ENCODE results near the gene AMOT.

Gene AMOT

DNA sequence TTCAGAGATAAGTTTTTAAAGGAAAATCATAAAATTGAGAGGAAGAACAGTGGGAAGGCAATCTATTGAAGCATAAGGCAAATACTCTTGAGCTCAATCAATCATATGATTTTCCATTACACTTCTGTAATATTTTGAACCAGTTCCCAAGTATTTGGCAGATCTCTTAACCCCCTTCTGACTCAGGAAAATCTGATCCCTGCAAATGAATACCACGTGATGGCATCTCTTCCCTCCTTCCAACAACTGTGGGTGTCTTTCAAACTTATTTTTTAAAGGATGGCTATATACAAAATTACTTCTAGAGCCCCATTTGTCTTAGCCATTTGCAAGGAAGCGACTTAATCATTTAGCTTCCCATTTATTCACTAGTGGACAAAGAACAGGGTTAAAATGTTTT lies 41.9 kb downstream of the AMOT start:
- Mint-ChIP-seq H3K4me1 (no peaks in the 10 kb centered on the region), H3K36me3 (no peaks in the 10 kb centered on the region), H3K4me3 (no peak overlapping the region), H3K9me3 (no peaks in the 10 kb centered on the region), H3K27ac (no peak overlapping the region)
- DNase-seq (ENCODE audit: low spot score in 2 of 2) (no peak), ATAC-seq (no peak)

DNA sequence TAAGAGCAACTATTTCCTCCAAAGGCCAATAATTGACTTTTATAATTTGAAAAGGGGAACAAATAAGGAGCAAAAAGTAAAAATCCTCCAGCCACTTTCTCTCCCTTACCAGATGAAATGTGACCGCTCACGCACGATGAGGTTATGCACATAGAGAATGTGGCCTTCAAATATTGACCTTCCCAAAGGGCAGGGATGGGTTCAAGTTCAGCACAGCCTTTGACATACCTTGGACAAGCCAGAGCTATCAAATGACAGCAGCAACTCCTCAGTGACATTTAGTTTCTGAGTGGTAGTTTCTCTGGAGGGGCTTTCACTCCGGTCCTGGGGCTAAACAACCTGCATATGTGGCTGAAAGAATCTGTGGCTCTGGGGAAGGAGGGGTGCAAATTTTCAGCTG lies 50.7 kb downstream of the AMOT start:
- H3K4me3 Mint-ChIP-seq: no peak overlapping the region
- H3K9me3 Mint-ChIP-seq: no peaks in the 10 kb centered on the region
- no peaks in the 10 kb centered on the region for H3K36me3 Mint-ChIP-seq
- ATAC-seq (no peak), DNase-seq (ENCODE audit: low spot score in 2 of 2) (no peak)
- H3K4me1 Mint-ChIP-seq: no peaks in the 10 kb centered on the region
- H3K27ac Mint-ChIP-seq: no peak overlapping the region

DNA sequence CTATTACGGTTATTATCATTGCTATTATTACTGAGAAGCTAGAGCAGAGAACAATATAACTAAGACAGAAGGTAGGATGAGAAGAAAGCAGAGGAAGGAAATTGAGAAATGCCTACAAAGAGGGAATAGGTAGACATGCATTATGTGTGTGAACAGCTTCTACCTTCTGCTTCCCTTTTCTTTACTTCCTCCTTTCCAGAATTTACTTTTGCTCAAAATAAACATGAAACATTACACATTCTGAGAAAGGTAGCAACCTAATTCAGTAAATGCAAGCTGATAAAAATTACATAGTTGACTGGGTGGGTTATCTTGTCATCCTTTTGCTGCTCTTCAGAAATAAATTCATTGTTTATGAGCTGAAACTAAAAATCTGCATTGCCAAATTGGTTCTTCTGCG lies 54.6 kb downstream of the AMOT start:
- Mint-ChIP-seq H3K4me1 (no peaks in the 10 kb centered on the region), H3K27ac (no peak overlapping the region), H3K36me3 (no peaks in the 10 kb centered on the region), H3K4me3 (no peak overlapping the region), H3K9me3 (no peaks in the 10 kb centered on the region)
- ATAC-seq (no peak), DNase-seq (ENCODE audit: low spot score in 2 of 2) (no peak)

DNA sequence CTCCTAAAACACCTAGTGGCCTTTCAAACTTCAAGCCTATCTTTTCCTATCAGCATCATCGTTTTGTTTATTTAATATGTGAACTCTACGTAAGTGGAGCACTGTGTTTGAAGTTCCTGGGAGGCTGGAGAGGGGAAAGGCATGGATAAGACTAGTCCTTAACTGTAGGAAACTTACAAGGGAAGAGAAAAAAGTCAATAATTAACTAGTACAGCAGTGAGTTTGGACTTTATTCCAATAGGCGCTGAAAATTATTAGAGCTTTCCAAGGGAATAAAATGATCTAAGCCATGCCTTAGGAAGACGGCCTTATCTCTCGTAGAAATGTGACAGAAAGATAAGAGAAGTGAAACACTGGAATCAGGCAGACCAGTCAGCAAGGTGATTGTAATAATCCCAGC lies 55.3 kb downstream of the AMOT start:
- ATAC-seq: no peak
- Mint-ChIP-seq H3K27ac (no peak overlapping the region), H3K36me3 (no peaks in the 10 kb centered on the region), H3K4me3 (no peak overlapping the region), H3K9me3 (no peaks in the 10 kb centered on the region), H3K4me1 (no peaks in the 10 kb centered on the region)
- DNase-seq (ENCODE audit: low spot score in 2 of 2): no peak

DNA sequence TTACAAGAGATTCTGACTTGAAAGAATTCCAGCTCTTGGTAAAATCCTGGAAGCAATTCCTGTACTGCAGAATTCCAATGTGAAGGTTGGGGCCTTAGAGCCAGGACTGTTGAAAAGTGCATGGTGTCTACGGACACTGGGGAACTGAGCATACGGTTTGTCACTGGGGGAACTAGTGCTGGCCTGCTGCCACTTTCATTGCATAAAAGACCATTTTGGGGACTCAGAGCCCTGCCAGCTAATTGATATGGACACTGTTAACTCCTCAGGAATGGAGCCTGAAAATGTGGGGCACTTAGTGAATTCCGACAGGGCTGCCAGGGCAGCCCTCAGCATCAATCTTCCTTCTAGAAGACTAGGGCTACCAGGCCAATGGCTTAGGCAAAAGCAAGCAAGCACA lies 55.9 kb downstream of the AMOT start:
- Mint-ChIP-seq H3K36me3 (no peaks in the 10 kb centered on the region), H3K4me1 (no peaks in the 10 kb centered on the region), H3K9me3 (no peaks in the 10 kb centered on the region), H3K27ac (no peak overlapping the region), H3K4me3 (no peak overlapping the region)
- DNase-seq (ENCODE audit: low spot score in 2 of 2) (no peak), ATAC-seq (no peak)

DNA sequence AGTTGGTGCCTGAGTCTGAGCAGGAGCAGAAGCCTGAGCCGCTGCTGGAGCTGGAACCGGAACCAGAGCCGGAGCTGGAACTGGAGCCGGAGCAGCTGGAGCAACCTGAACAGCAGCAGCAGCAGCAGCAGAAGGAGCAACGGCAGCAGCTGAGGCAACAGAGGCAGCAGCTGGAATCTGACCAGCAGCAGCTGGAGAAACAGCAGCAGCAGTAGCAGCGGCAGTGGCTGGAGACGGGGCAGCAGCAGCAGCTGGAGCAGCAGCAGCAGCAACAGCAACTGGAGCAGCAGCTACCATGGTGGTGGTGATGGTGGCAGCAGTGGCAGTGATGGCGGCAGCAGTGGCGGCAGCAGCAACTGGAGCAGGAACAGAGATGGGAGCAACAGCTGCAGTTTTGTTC lies 61.5 kb downstream of the AMOT start:
- no peak for ATAC-seq
- Mint-ChIP-seq H3K36me3 (no peaks in the 10 kb centered on the region), H3K4me3 (no peak overlapping the region), H3K27ac (no peak overlapping the region), H3K4me1 (no peaks in the 10 kb centered on the region), H3K9me3 (no peaks in the 10 kb centered on the region)
- DNase-seq (ENCODE audit: low spot score in 2 of 2): no peak

DNA sequence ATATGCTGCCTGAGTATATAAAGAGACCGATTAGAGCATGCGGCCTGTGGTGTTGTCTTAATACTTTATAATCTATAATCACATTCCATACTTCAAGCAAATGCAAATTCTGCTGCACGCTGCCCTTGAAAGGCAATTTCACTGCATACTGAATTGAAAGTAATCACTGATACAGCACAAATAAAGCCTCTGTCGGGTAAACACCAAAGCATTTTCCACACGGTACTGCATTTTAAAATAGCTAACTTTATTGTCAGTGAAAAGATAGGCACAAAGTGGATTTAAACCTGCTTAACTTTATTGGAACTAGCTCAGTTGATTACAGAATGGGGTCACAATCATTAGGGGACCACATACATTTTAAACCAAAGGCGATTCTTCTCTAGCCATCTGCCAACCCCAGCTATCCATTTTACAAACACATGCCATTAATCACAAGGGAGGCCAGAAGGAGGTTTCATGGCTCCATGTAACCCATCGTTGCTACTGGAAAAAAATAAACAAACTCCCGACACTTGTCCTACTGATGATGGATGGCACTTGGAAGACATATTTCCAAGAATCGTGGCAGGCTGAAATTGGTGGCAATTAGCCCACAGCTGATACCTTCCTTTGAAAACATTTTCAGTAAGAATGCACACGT lies 65.9 kb downstream of the AMOT start:
- H3K9me3 Mint-ChIP-seq: peaks cover 3% of the 10 kb centered on the region
- no peak overlapping the region for H3K27ac Mint-ChIP-seq
- ATAC-seq: no peak
- no peaks in the 10 kb centered on the region for H3K36me3 Mint-ChIP-seq
- no peak for DNase-seq (ENCODE audit: low spot score in 2 of 2)
- peaks cover 7% of the 10 kb centered on the region for H3K4me1 Mint-ChIP-seq
- no peak overlapping the region for H3K4me3 Mint-ChIP-seq

DNA sequence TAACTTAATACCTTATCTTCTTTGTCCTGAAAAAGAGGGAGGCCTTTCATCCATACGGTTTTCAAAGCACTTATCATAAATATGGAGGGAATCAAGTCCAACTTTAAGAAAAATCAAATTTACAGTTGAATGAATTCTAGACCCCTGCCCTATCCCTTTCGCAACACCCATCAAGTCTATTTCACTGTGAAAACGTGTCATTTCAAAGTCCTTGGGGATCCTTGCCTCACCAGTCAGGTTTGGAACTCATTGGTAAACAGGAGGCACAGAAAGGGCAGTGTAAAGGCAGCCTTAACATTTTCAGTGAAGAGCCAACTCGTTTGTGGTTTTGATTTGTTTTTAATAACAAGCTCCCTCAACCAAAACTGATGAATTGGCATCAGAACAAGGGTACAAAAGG lies 66.5 kb downstream of the AMOT start:
- Mint-ChIP-seq H3K4me1 (peaks cover 7% of the 10 kb centered on the region), H3K36me3 (no peaks in the 10 kb centered on the region), H3K9me3 (peaks cover 3% of the 10 kb centered on the region), H3K27ac (no peak overlapping the region), H3K4me3 (no peak overlapping the region)
- DNase-seq (ENCODE audit: low spot score in 2 of 2) (no peak), ATAC-seq (no peak)

DNA sequence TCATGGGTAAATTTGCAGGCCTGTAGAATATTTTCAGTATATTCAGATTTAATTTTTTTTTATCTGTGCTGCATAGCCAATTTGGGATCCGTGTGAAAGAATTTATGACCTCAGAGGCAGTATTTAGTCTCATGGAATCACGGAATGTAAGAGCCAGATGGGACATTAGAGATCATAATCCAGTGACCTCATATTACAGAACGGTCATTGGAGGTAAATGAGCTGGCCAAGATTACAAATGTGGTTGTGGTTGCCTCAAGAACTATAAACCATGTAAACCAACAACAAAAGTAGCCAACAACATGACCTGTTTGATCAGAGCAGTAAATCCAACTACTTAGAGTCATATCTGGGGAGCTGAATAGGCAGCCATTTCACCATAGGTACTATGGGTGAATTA lies 71.6 kb downstream of the AMOT start:
- H3K36me3 Mint-ChIP-seq: no peaks in the 10 kb centered on the region
- no peak for ATAC-seq
- no peak overlapping the region for H3K4me3 Mint-ChIP-seq
- no peak for DNase-seq (ENCODE audit: low spot score in 2 of 2)
- peaks cover 7% of the 10 kb centered on the region for H3K4me1 Mint-ChIP-seq
- no peak overlapping the region for H3K27ac Mint-ChIP-seq
- H3K9me3 Mint-ChIP-seq: peaks cover 3% of the 10 kb centered on the region

DNA sequence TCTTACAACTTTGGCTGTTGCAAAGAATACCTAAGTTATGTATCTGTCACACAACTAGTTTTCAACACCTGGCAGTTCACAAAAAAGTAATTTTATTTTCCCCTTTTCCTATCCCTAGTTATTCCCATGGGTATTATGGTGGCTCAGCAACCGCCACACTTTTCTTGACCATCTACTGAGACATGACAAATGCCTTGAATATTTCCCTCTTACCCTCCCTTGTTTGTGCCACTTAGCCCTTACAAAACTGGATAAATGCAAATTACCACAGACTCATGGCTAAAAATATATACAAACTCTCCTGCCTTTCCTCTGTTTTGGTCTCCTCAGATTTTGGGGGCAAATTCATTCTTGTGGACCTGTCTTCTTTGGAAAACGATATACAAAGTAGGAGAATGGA lies 72.1 kb downstream of the AMOT start:
- no peak for DNase-seq (ENCODE audit: low spot score in 2 of 2)
- Mint-ChIP-seq H3K27ac (no peak overlapping the region), H3K4me3 (no peak overlapping the region), H3K4me1 (peaks cover 7% of the 10 kb centered on the region), H3K36me3 (no peaks in the 10 kb centered on the region), H3K9me3 (peaks cover 3% of the 10 kb centered on the region)
- ATAC-seq: no peak

DNA sequence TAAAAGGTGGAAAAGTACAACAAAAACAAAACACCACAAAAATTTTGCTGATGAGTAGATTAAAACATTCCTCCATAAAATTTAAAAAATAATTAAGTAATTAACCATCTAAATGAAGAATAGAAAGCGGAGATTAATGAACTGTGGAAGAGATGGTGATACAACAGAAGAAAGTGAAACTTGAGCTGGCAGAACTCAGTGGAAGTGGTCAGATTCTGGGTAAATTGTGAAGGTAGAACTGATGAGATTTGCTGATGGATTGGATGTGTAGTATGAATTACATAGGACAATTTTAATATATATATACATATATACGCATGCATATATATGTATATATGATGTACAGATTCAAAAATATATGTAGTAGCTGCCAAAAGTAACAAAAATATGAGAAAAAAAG lies 73.9 kb downstream of the AMOT start:
- Mint-ChIP-seq H3K4me3 (no peak overlapping the region), H3K36me3 (no peaks in the 10 kb centered on the region), H3K4me1 (peaks cover 7% of the 10 kb centered on the region), H3K9me3 (peaks cover 3% of the 10 kb centered on the region), H3K27ac (no peak overlapping the region)
- no peak for DNase-seq (ENCODE audit: low spot score in 2 of 2)
- no peak for ATAC-seq

DNA sequence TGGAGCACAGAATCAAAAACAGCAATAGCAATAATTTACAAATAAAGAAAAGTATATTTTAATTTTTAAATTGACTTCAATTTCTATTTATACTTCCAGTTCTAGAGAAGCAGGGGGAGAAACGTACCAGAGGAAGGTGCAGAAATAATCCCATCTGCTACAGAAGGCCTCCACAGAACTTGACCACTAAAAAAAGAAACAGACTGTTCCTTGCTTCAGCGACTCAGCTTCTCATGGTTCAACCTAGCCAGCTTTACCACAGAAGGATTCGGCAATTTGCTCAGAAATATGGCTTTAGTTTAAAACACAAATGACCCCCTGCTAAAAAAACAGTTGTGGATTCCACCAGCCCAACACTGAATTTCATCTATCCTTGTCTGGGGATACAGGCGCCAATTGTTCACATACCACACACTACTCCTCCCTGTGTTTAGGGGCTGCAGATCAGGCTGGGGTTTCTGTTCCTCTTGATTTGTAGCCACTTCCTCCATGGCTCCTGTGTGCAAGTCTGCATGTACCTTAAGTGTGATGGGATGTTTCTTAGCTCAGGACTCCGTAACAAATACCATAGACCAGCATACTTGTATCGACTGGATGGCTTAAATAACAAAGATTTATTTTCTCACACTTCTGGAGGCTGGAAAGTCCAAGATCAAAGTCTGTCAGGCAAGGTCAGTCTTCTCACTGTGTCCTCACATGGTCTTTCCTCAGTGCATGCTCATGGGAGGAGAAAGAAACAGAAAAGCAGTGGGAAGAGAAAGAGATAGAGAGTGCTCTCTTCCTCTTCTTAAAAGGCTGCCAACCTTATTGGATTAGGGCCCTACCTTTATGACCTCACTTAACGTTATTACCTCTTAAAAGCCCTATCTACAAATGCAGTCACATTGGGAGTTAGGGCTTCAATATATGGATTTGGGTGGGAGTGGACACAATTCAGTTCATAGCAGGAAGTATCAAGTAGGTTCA lies 79.1 kb downstream of the AMOT start:
- no peak overlapping the region for H3K27ac Mint-ChIP-seq

DNA sequence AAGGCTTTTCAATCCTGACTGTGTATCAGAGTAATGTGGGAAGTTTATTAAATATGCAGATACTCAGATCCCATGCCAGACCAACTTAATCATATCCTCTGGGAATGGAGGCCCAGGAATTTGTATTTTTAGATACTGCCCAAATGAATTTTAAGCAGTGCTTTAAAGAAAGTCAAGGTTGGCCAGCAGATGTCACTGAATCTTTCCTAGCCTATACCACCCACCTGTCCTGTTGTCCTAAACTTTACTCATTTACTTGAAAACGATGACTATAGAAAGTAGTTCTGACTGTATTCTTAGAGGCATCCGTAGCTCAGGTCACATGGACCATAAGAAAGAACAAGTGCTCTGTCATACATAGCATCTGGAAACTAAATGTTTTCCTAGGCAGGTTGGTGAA lies 79.9 kb downstream of the AMOT start:
- H3K27ac Mint-ChIP-seq: no peak overlapping the region
- H3K4me3 Mint-ChIP-seq: no peak overlapping the region
- H3K36me3 Mint-ChIP-seq: no peaks in the 10 kb centered on the region
- DNase-seq (ENCODE audit: low spot score in 2 of 2) (no peak), ATAC-seq (no peak)
- no peaks in the 10 kb centered on the region for H3K9me3 Mint-ChIP-seq
- no peaks in the 10 kb centered on the region for H3K4me1 Mint-ChIP-seq

More for the DNA sequence above, 79.1 kb downstream of the AMOT start:
- DNase-seq (ENCODE audit: low spot score in 2 of 2) (no peak), ATAC-seq (no peak)
- Mint-ChIP-seq H3K36me3 (no peaks in the 10 kb centered on the region), H3K4me3 (no peak overlapping the region), H3K4me1 (no peaks in the 10 kb centered on the region), H3K9me3 (no peaks in the 10 kb centered on the region)

DNA sequence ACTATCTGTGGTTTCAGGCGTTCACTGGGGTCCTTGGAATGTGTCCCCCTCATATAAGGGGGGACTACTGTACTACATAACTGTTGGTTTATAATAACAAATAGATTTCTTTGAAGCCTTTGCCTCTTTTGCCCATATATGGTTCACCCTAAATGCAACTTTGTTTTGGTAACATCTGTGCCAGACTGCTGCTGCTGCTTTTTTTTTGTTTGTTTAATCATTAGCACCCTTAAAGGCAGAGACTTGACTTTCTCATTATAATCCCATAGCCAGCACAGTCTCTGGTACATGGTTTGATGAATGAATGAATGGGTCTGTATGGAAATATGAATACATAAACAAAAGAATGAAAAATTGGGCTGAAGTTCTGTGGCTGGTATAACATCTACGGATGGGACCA lies 80.7 kb downstream of the AMOT start:
- Mint-ChIP-seq H3K4me1 (no peaks in the 10 kb centered on the region), H3K36me3 (no peaks in the 10 kb centered on the region), H3K9me3 (no peaks in the 10 kb centered on the region), H3K4me3 (no peak overlapping the region), H3K27ac (no peak overlapping the region)
- DNase-seq (ENCODE audit: low spot score in 2 of 2) (no peak), ATAC-seq (no peak)

DNA sequence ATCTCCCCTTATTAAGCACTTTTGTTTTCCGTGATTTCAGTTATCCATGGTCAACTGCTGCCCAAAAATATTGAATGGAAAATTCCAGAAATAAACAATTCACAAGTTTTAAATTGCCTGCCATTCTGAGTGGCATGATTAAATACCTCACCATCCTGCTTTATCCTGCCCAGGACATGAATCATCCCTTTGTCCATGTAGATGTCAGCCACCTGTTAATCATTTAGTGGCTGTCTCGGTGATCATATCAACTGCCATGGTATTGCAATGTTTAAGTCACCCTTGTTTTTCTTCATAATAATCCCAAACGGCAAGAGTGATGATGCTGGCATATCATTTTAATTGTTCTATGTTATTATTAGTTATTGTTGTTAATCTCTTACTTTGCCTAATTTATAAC lies 81.1 kb downstream of the AMOT start:
- Mint-ChIP-seq H3K27ac (no peak overlapping the region), H3K4me1 (no peaks in the 10 kb centered on the region), H3K4me3 (no peak overlapping the region), H3K9me3 (no peaks in the 10 kb centered on the region), H3K36me3 (no peaks in the 10 kb centered on the region)
- ATAC-seq (no peak), DNase-seq (ENCODE audit: low spot score in 2 of 2) (no peak)

DNA sequence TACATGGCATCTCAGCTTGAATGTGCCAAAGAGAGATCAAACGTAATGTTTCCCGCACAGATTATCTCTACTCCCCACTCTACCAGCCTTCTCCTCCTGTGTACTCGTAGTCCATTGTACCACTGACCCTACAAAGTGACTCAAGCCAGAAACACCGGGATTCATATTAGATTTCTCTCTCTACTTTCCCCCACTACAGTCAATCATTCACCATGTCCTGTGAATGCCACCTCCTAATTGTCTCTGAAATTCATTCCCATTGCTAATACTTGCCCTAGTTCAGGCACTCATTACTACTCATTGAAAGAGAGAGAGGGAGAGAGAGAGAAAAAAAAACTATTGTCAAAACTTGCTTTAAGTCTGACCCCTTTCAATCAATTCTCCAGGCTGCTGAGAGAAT lies 82.7 kb downstream of the AMOT start:
- DNase-seq (ENCODE audit: low spot score in 2 of 2): no peak
- H3K27ac Mint-ChIP-seq: no peak overlapping the region
- H3K9me3 Mint-ChIP-seq: no peaks in the 10 kb centered on the region
- no peak for ATAC-seq
- no peak overlapping the region for H3K4me3 Mint-ChIP-seq
- no peaks in the 10 kb centered on the region for H3K36me3 Mint-ChIP-seq
- no peaks in the 10 kb centered on the region for H3K4me1 Mint-ChIP-seq

Data from stimulated activated effector memory CD8-positive, alpha-beta T cell treated with anti-CD3 and anti-CD28 coated beads, Interleukin-12 subunit alpha, Interleukin-12 subunit beta, amount 100 ng/mL, for 72 hours (primary cell).